ENCODE results near the gene KLHL15.

Gene KLHL15

GRCh38 chrX:23937100-23937499, 89.9 kb downstream of the KLHL15 start:
- no peak overlapping the region for H3K4me3 ChIP-seq (ENCODE audit: low read depth, low read length)
- TF ChIP-seq CTCF (IDR thresholded peaks at IDR 0.05; ENCODE audit: control insufficient read depth, extremely low read depth, insufficient read depth): no peak
- no peak for DNase-seq (ENCODE audit: low read depth)

- no peak for DNase-seq (ENCODE audit: low read depth)
- no peak for TF ChIP-seq CTCF (IDR thresholded peaks at IDR 0.05; ENCODE audit: control insufficient read depth, extremely low read depth, insufficient read depth)
- no peak overlapping the region for H3K4me3 ChIP-seq (ENCODE audit: low read depth, low read length)
These were observed 90.8 kb downstream of the KLHL15 start for GRCh38 chrX:23936180-23936579.

- no peak overlapping the region for H3K4me3 ChIP-seq (ENCODE audit: low read depth, low read length)
- DNase-seq (ENCODE audit: low read depth): no peak
- TF ChIP-seq CTCF (IDR thresholded peaks at IDR 0.05; ENCODE audit: control insufficient read depth, extremely low read depth, insufficient read depth): no peak
These were observed 91.9 kb downstream of the KLHL15 start for GRCh38 chrX:23935106-23935505.

Measured in LNCaP clone FGC (cell line).